ENCODE measurements around the gene GPR107. TPM values are rescaled to one million over a fixed set of nuclear protein-coding genes. Genes with fewer than 3 reads are reported as not detected.

Gene GPR107
- total RNA-seq, 1 experiment from 2014 or later, result 33.2 TPM

- CTCF ChIA-PET, result no interaction called here
- Mint-ChIP-seq H3K27me3 (ENCODE audit: low read depth) (no peaks in the 10 kb centered on the region), H3K9me3 (peaks cover 10% of the 10 kb centered on the region), H3K4me3 (no peak overlapping the region), H3K27ac (0 out of 2 replicates have a peak overlapping the region, but pooled peaks have one; percentile 68), H3K36me3 (peaks cover 9% of the 10 kb centered on the region), H3K4me1 (no peaks in the 10 kb centered on the region)
- no peak for ATAC-seq
- DNase-seq (ENCODE audit: low spot score), result no peak
- POLR2A ChIA-PET, result no interaction called here
- TF ChIP-seq, protein P1, sequence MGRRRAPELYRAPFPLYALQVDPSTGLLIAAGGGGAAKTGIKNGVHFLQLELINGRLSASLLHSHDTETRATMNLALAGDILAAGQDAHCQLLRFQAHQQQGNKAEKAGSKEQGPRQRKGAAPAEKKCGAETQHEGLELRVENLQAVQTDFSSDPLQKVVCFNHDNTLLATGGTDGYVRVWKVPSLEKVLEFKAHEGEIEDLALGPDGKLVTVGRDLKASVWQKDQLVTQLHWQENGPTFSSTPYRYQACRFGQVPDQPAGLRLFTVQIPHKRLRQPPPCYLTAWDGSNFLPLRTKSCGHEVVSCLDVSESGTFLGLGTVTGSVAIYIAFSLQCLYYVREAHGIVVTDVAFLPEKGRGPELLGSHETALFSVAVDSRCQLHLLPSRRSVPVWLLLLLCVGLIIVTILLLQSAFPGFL (CRISPR knock-in tag; IDR thresholded peaks at IDR 0.05; ENCODE audit: borderline replicate concordance), result no peak
- TF ChIP-seq, protein P2, sequence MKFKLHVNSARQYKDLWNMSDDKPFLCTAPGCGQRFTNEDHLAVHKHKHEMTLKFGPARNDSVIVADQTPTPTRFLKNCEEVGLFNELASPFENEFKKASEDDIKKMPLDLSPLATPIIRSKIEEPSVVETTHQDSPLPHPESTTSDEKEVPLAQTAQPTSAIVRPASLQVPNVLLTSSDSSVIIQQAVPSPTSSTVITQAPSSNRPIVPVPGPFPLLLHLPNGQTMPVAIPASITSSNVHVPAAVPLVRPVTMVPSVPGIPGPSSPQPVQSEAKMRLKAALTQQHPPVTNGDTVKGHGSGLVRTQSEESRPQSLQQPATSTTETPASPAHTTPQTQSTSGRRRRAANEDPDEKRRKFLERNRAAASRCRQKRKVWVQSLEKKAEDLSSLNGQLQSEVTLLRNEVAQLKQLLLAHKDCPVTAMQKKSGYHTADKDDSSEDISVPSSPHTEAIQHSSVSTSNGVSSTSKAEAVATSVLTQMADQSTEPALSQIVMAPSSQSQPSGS (CRISPR knock-in tag; IDR thresholded peaks at IDR 0.05; ENCODE audit: borderline replicate concordance, low read depth), result no peak
- no peak for TF ChIP-seq ZNF423 (CRISPR knock-in tag; IDR thresholded peaks at IDR 0.05)
- TF ChIP-seq, protein P3, sequence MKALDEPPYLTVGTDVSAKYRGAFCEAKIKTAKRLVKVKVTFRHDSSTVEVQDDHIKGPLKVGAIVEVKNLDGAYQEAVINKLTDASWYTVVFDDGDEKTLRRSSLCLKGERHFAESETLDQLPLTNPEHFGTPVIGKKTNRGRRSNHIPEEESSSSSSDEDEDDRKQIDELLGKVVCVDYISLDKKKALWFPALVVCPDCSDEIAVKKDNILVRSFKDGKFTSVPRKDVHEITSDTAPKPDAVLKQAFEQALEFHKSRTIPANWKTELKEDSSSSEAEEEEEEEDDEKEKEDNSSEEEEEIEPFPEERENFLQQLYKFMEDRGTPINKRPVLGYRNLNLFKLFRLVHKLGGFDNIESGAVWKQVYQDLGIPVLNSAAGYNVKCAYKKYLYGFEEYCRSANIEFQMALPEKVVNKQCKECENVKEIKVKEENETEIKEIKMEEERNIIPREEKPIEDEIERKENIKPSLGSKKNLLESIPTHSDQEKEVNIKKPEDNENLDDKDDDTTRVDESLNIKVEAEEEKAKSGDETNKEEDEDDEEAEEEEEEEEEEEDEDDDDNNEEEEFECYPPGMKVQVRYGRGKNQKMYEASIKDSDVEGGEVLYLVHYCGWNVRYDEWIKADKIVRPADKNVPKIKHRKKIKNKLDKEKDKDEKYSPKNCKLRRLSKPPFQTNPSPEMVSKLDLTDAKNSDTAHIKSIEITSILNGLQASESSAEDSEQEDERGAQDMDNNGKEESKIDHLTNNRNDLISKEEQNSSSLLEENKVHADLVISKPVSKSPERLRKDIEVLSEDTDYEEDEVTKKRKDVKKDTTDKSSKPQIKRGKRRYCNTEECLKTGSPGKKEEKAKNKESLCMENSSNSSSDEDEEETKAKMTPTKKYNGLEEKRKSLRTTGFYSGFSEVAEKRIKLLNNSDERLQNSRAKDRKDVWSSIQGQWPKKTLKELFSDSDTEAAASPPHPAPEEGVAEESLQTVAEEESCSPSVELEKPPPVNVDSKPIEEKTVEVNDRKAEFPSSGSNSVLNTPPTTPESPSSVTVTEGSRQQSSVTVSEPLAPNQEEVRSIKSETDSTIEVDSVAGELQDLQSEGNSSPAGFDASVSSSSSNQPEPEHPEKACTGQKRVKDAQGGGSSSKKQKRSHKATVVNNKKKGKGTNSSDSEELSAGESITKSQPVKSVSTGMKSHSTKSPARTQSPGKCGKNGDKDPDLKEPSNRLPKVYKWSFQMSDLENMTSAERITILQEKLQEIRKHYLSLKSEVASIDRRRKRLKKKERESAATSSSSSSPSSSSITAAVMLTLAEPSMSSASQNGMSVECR (CRISPR knock-in tag; IDR thresholded peaks at IDR 0.05; ENCODE audit: borderline replicate concordance), result no peak
- no peak for TF ChIP-seq TP53 (CRISPR knock-in tag; IDR thresholded peaks at IDR 0.05)
- TF ChIP-seq ATF1 (CRISPR knock-in tag; IDR thresholded peaks at IDR 0.05), result no peak
- no peak for TF ChIP-seq ZNF396 (CRISPR knock-in tag; IDR thresholded peaks at IDR 0.05; ENCODE audit: borderline replicate concordance)
- TF ChIP-seq ZNF281 (CRISPR knock-in tag; IDR thresholded peaks at IDR 0.05), result no peak
- TF ChIP-seq JAZF1 (CRISPR knock-in tag; IDR thresholded peaks at IDR 0.05), result no peak
- TF ChIP-seq NFYB (CRISPR knock-in tag; conservative IDR thresholded peaks at IDR 0.05; ENCODE audit: low read depth), result no peak
- no peak for TF ChIP-seq ZNF263 (CRISPR knock-in tag; IDR thresholded peaks at IDR 0.05; ENCODE audit: low read depth)
- TF ChIP-seq, protein P4, sequence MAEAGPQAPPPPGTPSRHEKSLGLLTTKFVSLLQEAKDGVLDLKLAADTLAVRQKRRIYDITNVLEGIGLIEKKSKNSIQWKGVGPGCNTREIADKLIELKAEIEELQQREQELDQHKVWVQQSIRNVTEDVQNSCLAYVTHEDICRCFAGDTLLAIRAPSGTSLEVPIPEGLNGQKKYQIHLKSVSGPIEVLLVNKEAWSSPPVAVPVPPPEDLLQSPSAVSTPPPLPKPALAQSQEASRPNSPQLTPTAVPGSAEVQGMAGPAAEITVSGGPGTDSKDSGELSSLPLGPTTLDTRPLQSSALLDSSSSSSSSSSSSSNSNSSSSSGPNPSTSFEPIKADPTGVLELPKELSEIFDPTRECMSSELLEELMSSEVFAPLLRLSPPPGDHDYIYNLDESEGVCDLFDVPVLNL (CRISPR knock-in tag; IDR thresholded peaks at IDR 0.05; ENCODE audit: borderline replicate concordance, low read depth), result no peak
- no peak for TF ChIP-seq FOXP1 (CRISPR knock-in tag; IDR thresholded peaks at IDR 0.05; ENCODE audit: borderline replicate concordance)
- TF ChIP-seq ZNF138 (CRISPR knock-in tag; conservative IDR thresholded peaks at IDR 0.05), result no peak
- TF ChIP-seq ZNF416 (CRISPR knock-in tag; IDR thresholded peaks at IDR 0.05), result no peak
- TF ChIP-seq AFF4 (CRISPR knock-in tag; IDR thresholded peaks at IDR 0.05; ENCODE audit: borderline replicate concordance), result no peak
- TF ChIP-seq ATF6 (CRISPR knock-in tag; IDR thresholded peaks at IDR 0.05), result no peak
- no peak for TF ChIP-seq ZNF121 (CRISPR knock-in tag; IDR thresholded peaks at IDR 0.05)
- TF ChIP-seq ERG (CRISPR knock-in tag; IDR thresholded peaks at IDR 0.05), result no peak
Observed at GRCh38 chr9:130017076-130017475, 36.6 kb upstream of the GPR107 start.

Measured in WTC11 (cell line).